HG02678 (cell line): ENCODE data around the gene CRIM1.

ENCODE experiments used
- ATAC-seq: cut with Tn5 transposase; IDR thresholded peaks from one replicate; pipeline ENCODE4 v1.9.1; 2021; ENCODE audit warnings: mild to moderate bottlenecking, moderate library complexity; ENCODE audit not compliant: unreplicated experiment

CRIM1 gene

GRCh38 chr2:36416370-36417165, 61.0 kb downstream of the CRIM1 start:
- ATAC-seq, result no peak

DNA sequence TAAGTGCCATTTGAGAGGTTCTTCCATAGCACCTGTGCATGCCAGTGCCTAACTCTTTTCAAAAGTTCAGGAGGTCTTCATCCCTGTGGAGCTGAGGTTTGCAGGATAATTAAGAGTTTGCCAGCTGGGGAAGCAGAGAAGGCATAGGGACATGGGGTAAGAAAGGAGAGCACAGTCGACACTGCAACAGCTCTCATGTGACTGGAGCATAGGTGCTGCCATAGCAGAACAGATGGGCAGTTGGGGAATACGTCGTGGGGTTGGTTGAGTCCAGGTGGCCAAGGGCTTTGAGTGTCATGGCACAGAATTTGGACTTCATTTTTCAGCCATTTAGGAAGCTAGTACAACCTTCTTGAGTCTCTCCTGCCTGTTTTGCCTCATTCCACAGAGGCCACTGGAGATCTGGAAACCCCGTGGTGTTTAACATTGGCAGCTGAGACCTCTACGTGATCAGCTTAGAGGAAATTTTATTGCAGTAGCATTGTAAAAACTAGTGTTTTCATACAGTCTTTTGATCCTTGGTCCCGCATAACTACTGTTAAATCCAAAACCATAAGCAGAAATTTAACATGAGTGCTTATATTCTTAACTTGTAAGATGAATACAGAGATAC, 65.1 kb downstream of the CRIM1 start:
- ATAC-seq, result no peak

DNA sequence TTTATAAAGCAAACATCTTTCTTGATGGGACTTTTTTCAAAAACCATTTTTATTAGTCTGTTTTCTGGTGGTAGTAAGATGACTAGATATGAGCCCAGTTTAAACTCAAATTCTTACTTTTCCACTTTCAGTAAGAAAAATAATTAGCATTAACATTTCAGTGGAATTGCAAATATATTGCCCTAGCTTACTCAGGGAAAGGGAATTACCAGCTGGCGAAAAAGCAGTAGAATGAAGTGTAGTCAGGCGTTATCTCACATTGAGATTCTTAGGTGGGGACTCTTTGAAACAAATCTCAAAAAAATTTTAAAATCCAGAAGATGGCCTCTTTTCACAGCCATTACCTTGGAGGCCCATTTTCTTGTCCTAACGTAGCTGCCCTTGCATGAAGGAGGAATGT, 65.8 kb downstream of the CRIM1 start:
- no peak for ATAC-seq

GRCh38 chr2:36423172-36423571, 67.6 kb downstream of the CRIM1 start:
- ATAC-seq, result no peak

- no peak for ATAC-seq
These were observed 68.1 kb downstream of the CRIM1 start for GRCh38 chr2:36423619-36424120.

GRCh38 chr2:36425608-36426355, 70.2 kb downstream of the CRIM1 start:
- ATAC-seq, result no peak

GRCh38 chr2:36427790-36428243, 72.2 kb downstream of the CRIM1 start:
- ATAC-seq, result no peak

DNA sequence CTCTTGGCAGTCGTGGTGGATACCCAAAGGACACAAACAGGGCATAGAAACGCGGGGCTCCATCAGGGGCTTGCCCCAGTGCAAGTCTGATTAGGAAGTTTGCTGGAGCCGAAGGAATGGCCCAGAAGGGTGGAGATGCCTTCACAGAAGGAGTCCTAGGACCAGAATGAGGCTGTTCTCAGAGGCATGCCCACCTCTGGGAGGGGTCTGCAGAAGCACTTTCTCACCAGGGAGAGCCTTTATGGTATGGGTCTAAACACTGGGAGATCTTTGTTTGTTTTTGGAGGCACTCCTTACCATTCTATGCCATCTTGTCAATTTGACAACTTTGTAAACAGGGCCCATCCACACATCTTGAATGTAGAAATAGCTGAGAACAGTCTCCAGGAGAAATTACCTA, 75.0 kb downstream of the CRIM1 start:
- no peak for ATAC-seq

- no peak for ATAC-seq
These were observed 76.9 kb downstream of the CRIM1 start for GRCh38 chr2:36432479-36432878.

DNA sequence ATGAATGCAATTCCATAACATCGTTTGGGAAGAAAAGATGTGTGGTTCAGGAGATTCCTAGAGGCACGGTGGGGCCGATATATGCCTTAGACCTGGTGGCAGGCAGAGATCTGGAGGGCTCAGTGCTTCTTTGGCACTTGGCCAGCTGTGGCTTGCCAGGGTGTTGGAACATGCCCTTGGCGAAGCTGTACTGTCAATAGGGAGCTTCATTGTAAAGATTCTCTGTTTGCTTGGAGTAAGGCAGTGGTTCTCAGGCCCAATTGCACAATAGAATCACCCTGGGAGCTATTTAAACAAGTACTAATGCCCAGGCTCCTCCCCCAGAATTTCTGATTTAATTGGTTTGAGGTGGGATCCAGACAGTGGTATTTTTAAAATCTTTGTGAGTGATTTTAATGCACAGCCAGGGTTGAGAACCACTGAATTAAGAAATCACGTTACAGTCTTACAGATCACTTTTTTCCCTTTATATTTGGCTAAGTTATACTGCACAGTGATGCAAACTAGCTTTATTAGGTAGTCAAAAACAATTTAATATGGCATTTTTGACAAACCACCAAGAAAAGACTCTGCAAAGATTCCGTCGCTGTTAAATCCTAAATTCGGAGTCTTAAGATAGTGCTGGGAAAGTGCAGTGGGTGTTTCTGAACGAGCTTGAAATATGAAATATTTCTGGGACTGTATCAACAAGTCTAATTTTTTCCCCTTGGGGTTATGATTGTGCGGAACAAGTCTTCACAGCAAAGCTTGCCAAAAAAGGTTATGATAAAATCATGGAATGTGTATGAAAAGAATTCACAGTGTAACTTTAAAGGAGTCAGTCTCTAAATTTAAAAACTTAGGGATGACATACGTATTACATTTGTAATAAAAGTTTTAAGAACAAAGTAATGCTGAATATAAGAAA, 78.0 kb downstream of the CRIM1 start:
- no peak for ATAC-seq

DNA sequence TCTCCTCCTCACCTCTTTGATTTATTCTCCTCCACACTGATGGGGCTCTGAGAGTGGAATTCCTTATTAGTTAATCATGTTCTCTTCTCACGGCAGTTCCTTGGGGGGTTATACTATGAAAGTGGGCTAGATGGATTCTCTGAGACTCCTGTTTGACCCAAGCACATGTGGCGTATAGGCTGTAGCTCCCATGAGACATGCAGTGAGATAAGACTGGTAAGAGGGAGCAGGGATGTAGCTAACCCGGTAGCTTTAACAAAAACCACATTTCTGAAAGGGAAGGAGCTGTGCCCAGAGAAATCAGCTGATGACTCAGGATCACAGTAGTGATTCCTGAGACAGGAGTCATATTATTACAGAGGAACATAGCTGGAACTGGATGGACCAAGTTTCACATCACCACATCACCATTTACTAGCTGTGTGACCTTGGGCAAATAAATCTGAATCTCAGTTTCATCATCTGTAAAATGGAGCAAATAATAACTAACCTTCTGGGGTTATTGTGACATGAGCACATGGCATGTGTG, 82.9 kb downstream of the CRIM1 start:
- no peak for ATAC-seq

- ATAC-seq, result no peak
These were observed 83.5 kb downstream of the CRIM1 start for GRCh38 chr2:36439084-36439483.

- ATAC-seq, result no peak
These were observed 85.6 kb downstream of the CRIM1 start for GRCh38 chr2:36441065-36441625.

GRCh38 chr2:36441816-36442215, 86.2 kb downstream of the CRIM1 start:
- ATAC-seq, result no peak

DNA sequence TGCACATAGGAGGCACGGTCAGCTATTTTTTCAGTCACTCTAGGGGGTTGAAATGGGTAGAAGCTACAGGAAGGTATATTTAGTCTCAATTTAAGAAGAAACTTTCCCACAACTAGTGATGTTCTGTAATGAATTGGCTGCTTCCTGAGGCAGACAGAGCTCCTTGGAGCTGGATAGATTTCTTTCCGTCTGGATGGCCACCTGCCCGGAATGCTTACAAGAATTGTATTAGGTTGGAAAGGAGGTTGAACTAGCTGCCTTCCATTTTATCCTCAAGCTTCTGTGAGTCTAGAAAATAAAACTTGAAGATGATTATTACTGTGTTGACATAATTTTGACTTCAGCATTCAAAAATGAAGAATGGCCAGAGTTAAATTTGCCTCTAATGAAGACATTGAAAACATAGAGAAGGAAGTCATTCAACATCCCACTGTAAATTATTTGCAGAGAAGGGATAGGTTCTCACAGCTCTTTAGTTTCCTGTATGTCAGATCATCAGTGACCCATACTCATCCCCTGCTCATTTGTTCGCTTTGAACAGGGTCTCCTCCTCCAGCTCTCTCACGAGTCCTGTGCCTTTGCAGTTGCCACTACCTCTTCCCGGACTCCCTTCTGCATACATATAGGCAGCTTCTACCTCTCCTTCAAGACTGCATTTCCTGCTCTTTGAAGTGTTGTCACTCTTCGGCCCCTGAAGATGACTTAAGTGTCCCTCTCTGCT, 88.8 kb downstream of the CRIM1 start:
- ATAC-seq, result no peak

DNA sequence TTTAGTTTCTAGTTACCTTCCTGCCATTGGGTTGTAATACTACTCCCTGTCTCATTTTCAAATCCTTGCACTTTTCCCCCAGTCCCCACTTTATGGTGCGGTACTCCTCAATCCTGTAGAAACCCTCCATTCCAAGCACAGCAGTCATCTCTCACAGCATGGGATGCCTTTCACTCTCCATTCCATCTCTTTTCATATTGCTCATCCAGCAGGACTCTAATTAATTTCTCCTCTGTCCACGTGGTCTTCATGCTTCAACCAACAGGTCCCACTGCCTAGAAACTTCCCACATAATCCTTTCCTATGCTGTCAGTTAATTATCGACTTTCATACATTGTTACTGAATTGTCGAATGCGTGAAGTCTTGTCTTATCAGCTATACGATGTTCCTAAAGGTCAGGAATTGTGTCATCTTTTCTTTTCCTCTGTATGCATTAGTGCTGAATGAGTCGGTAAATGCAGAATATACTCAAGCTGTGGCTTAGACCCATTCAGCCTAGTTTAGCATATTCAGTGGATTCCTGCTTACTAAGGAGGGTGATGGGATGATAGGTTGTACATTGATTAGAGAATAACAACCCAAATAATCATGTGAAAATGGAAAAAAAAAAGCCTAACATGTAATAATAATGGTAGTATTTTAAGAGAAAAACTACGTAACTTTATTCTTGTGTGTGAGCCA, 89.7 kb downstream of the CRIM1 start:
- no peak for ATAC-seq

- no peak for ATAC-seq
These were observed 90.7 kb downstream of the CRIM1 start for GRCh38 chr2:36446294-36446693.

- no peak for ATAC-seq
These were observed 93.6 kb downstream of the CRIM1 start for GRCh38 chr2:36449213-36449612.

DNA sequence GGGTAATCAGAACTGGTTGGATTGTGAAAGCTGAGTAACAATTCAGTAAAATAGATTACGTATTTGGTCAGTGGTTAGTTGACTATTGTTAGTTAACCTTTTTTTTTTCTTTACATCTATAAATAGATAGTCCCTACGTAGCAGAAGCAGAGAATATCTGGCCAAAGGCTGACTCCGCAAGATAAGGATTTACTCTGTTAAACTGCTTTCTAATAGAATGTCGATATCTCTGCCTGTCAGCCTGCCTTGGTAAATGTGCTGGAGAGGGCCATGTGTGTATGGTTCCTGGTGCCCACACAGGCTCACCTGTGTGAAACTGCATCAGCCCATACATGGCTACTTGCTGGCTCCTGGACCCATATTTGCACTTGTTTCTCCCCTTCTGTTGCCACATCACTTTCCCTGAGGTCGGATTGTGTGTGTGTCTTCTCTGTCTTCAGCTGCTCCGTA, 94.4 kb downstream of the CRIM1 start:
- no peak for ATAC-seq
